Measurements from ENCODE around the gene TRAFD1.

DNA sequence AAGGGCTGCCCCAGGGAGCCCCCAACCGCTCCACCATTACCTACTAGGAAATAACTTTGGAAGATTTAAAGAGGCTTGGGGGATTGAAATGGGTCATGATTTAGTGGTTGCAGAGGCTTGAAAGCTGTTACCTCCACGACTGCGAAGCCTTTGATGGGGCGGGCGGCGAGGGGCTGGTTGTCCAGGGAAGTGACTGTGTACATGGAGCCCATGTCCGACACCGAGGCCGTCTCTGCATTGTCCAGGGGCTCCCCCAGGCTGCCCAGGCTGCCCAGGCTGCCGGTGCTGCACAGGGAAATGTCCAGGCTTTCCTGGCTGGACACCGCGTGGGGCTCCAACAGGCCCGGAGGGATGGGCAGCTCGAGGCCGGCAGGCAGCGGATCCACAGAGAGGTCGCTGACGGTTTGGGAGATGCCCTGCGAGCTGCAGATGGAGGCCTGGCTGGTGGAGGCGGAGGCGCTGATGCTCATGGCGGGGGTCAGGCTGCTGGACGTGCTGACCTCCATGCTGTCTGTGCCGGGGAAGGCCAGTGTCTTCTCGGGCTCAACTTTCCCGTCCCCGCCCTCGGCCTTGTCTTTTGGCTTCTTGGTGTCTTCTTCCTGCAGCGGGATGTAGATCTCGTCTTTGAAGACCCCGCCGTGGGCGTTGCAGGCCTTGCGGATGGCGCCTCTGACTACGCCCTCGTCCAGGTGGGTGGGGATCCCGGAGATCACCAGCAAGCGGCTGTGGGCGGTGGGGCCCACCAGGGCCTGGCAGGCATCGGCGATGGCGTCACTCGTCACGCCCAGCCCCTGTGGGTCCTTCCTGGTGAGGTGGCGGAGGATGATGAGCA is 58.9 kb downstream of the TRAFD1 start:
- no peak for TF ChIP-seq SUZ12 (IDR thresholded peaks at IDR 0.05; ENCODE audit: extremely low read depth, insufficient read depth, insufficient read length)
- no peak for TF ChIP-seq ZNF274 (IDR thresholded peaks at IDR 0.05; ENCODE audit: low read depth, low read length)

All from NT2/D1 (cell line).